Thymus (tissue), 11 donors: ENCODE data around the gene FAM76A. TPM values are rescaled to one million over a fixed set of nuclear protein-coding genes. Genes with fewer than 3 reads are reported as not detected.
"Not testable (repeated sequence)": the region's sequence is repeated elsewhere in the genome, so short reads cannot be mapped to it uniquely, and the experiment has no call there.

Experiments used
- DNase-seq, 9 donors: peaks; one replicate each; pipeline ENCODE4 v3.0.0-alpha.2; 2013; ENCODE audit warnings: low spot score in 9 of 9, low read depth in 6 of 9, missing footprints in 1 of 9
- H3K27ac ChIP-seq, 2 donors: one replicate each; pipeline ENCODE4 v1.5.1; 2013; ENCODE audit warnings: control low read depth in 1 of 2, low read depth in 1 of 2, low read length in 1 of 2, mild to moderate bottlenecking in 1 of 2, moderate library complexity in 1 of 2
- H3K27me3 ChIP-seq, 2 donors: one replicate each; pipeline ENCODE4 v1.5.1; 2013; ENCODE audit warnings: low read length in 1 of 2; ENCODE audit not compliant: control insufficient read depth in 2 of 2, insufficient read depth in 1 of 2
- H3K36me3 ChIP-seq, 2 donors: one replicate each; pipeline ENCODE4 v1.5.1; 2013; ENCODE audit warnings: low read length in 1 of 2, mild to moderate bottlenecking in 1 of 2, moderate library complexity in 1 of 2; ENCODE audit not compliant: control insufficient read depth in 2 of 2, insufficient read depth in 2 of 2
- H3K4me1 ChIP-seq, 2 donors: one replicate each; pipeline ENCODE4 v1.5.1; 2013; ENCODE audit warnings: low read length in 2 of 2; ENCODE audit not compliant: control insufficient read depth in 2 of 2, insufficient read depth in 2 of 2
- H3K4me3 ChIP-seq, 2 donors: one replicate each; pipeline ENCODE4 v1.5.1; 2013; ENCODE audit warnings: low read length in 2 of 2, control low read depth in 1 of 2, mild to moderate bottlenecking in 1 of 2
- H3K9me3 ChIP-seq, 2 donors: one replicate each; pipeline ENCODE4 v1.5.1; 2013; ENCODE audit warnings: low read length in 1 of 2, mild to moderate bottlenecking in 1 of 2; ENCODE audit not compliant: control insufficient read depth in 2 of 2, insufficient read depth in 1 of 2
- WGBS: extraction: QIAGEN DNeasy Blood & Tissue Kit; methylation state at CpG from one replicate; pipeline ENCODE4 v1.1.7; 2013; 5-methylcytosine and 5-hydroxymethylcytosine counted together
- polyA plus RNA-seq: library from polyadenylated mRNA; stranded (reverse); fragments of 200-250 nt; gene quantifications from one replicate; pipeline ENCODE4 v1.2.3, GENCODE V29; 2013
- total RNA-seq: library from RNA; stranded (reverse); fragments of 120-200 nt; gene quantifications from one replicate; pipeline ENCODE4 v1.2.4, GENCODE V29; 2013
- donor health status: healthy.

The FAM76A gene
- total and polyA plus RNA-seq, 2 donors: 8.9 TPM

- WGBS: 95% methylated on average over 2 of the region's 2 CpGs
- peaks cover 13 to 15% of the 10 kb centered on the region in 2 donors for H3K36me3 ChIP-seq
- no peak overlapping the region for H3K27ac ChIP-seq
- no peak for DNase-seq
- H3K27me3 ChIP-seq: no peaks in the 10 kb centered on the region
- no peaks in the 10 kb centered on the region for H3K4me1 ChIP-seq
- H3K4me3 ChIP-seq: no peak overlapping the region
- H3K9me3 ChIP-seq: no peaks in the 10 kb centered on the region
Measured at GRCh38 chr1:27807385-27807784, 81.6 kb downstream of the FAM76A start.

GRCh38 chr1:27808131-27808530 lies 82.4 kb downstream of the FAM76A start:
- not testable (repeated sequence) for H3K4me3 ChIP-seq, H3K4me1 ChIP-seq, H3K27ac ChIP-seq, H3K27me3 ChIP-seq, H3K9me3 ChIP-seq, DNase-seq
- peaks cover 16 to 18% of the 10 kb centered on the region in 2 donors for H3K36me3 ChIP-seq
- WGBS: 97% methylated on average over 3 of the region's 3 CpGs

GRCh38 chr1:27809883-27810282 lies 84.1 kb downstream of the FAM76A start:
- Histone ChIP-seq H3K9me3 (no peaks in the 10 kb centered on the region), H3K36me3 (peaks cover 23 to 24% of the 10 kb centered on the region in 2 donors), H3K27me3 (no peaks in the 10 kb centered on the region), H3K27ac (no peak overlapping the region), H3K4me3 (no peak overlapping the region), H3K4me1 (no peaks in the 10 kb centered on the region)
- WGBS: 98% methylated on average over 1 of the region's 1 CpG
- DNase-seq: no peak

GRCh38 chr1:27811741-27812500 lies 86.2 kb downstream of the FAM76A start:
- H3K4me3 ChIP-seq: no peak overlapping the region
- H3K27ac ChIP-seq: no peak overlapping the region
- no peak for DNase-seq
- no peaks in the 10 kb centered on the region for H3K9me3 ChIP-seq
- no peaks in the 10 kb centered on the region for H3K4me1 ChIP-seq
- peaks cover 18 to 29% of the 10 kb centered on the region in 2 donors for H3K36me3 ChIP-seq
- H3K27me3 ChIP-seq: no peaks in the 10 kb centered on the region
- WGBS: 98% methylated on average over 6 of the region's 6 CpGs

Other genes starting within 250 kb of the FAM76A start
- gene WASF2, start 235.8 kb upstream of the FAM76A start, total RNA-seq: 14.2 TPM
- 47.4 TPM for gene WASF2, start 235.8 kb upstream of the FAM76A start, polyA plus RNA-seq
- gene AHDC1, start 121.8 kb upstream of the FAM76A start, total RNA-seq: 4.2 TPM
- gene AHDC1, start 121.8 kb upstream of the FAM76A start, polyA plus RNA-seq: 22.6 TPM
- 8.4 TPM for gene FGR, start 90.8 kb upstream of the FAM76A start, total RNA-seq
- gene FGR, start 90.8 kb upstream of the FAM76A start, polyA plus RNA-seq: 38.7 TPM
- gene IFI6, start 53.8 kb upstream of the FAM76A start, total RNA-seq: 266 TPM
- 231 TPM for gene IFI6, start 53.8 kb upstream of the FAM76A start, polyA plus RNA-seq
- 16.6 TPM for gene STX12, start 47.3 kb downstream of the FAM76A start, total RNA-seq
- 46.7 TPM for gene STX12, start 47.3 kb downstream of the FAM76A start, polyA plus RNA-seq
- 47.7 TPM for gene PPP1R8, start 104.8 kb downstream of the FAM76A start, total RNA-seq
- 39.7 TPM for gene PPP1R8, start 104.8 kb downstream of the FAM76A start, polyA plus RNA-seq
- 17.2 TPM for gene THEMIS2, start 146.6 kb downstream of the FAM76A start, total RNA-seq
- 64.4 TPM for gene THEMIS2, start 146.6 kb downstream of the FAM76A start, polyA plus RNA-seq
- gene RPA2, start 188.6 kb downstream of the FAM76A start, total RNA-seq: 73.5 TPM
- 52.9 TPM for gene RPA2, start 188.6 kb downstream of the FAM76A start, polyA plus RNA-seq
- 0.76 TPM for gene SMPDL3B, start 209.0 kb downstream of the FAM76A start, total RNA-seq
- 1.9 TPM for gene SMPDL3B, start 209.0 kb downstream of the FAM76A start, polyA plus RNA-seq
- 1.3 TPM for gene XKR8, start 234.0 kb downstream of the FAM76A start, total RNA-seq
- 5.2 TPM for gene XKR8, start 234.0 kb downstream of the FAM76A start, polyA plus RNA-seq